ENCODE data around the gene GPR152.

GPR152 gene

DNA sequence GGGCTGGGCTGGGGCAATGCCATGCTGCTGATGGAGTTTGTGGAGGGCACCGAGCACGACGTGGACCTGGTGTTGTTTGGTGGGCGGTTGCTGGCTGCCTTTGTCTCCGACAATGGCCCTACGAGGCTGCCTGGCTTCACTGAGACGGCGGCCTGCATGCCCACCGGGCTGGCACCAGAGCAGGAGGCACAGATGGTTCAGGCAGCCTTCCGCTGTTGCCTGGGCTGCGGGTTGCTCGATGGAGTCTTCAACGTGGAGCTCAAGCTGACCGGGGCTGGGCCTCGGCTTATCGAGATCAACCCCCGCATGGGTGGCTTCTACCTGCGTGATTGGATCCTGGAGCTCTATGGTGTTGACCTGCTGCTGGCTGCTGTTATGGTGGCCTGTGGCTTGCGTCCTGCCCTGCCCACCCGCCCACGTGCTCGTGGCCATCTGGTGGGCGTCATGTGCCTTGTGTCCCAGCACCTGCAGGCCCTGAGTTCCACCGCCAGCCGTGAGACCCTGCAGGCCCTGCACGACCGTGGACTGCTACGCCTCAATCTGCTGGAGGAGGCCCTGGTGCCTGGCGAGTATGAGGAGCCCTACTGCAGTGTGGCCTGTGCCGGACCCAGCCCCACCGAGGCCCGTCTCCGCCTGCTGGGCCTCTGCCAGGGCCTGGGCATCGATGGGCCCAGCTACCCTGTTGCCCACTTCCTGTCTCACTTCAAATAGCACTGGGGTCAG lies 28.5 kb downstream of the GPR152 start:
- DNase-seq (ENCODE audit: low spot score), result no peak

DNA sequence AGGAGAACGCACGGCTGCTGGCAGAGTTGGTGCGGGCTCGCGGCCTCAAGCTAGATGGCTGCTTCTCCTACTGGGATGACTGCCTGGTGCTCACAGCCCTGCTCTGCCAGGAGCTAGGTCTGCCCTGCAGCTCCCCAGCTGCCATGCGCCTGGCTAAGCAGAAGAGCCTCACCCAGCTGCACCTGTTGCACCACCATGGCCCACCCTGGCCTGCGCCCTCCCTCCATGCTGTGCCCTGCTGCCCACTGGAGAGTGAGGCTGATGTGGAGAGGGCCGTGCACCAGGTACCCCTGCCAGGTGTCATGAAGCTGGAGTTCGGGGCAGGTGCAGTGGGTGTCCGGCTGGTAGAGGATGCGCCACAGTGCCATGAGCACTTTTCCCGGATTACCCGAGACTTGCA lies 29.1 kb downstream of the GPR152 start:
- no peak for DNase-seq (ENCODE audit: low spot score)

DNA sequence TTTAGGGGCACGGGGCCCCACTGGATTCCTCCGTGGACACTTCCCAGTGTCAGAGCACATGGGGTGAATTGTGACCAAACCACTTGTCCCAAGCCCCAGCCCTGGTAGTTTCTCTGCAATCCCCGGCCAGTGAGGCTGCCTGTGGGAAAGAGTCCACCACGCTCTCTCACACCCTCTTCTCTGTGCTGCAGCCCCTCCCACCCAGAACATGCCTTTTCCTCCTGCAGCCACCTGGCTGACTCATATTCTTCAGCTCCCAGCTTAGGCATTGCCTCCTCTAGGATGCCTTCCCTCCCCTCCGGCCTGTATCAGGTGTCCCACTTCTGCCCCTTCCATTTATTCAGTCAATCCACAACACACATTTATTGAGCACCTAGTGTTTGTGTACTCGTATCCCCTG lies 29.6 kb downstream of the GPR152 start:
- DNase-seq (ENCODE audit: low spot score), result no peak

DNA sequence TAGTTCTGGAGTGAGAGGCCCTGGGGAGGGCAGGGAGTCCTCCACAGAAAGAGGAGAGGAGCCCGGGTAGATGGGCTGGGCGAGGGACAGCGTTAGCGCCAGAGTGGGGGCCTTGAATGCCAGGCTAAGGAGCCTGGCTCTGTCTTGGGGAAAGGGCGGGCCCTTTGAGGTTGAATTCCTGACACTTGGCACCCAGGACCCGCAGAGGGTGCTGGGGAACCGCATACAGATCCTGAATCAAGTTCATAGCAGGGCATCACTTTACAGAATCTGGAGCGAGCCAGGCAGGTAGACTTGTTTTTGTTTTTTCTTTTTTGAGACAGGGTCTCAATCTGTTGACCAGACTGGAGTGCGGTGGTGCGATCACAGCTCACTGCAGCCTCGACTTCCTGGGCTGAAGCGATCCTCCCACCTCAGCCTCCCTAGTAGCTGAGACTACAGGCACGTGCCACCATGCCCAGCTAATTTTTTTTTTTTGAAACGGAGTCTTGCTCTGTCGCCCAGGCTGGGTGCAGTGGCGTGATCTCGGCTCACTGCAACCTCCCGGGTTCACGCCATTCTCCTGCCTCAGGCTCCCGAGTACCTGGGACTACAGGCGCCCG lies 31.0 kb downstream of the GPR152 start:
- no peak for DNase-seq (ENCODE audit: low spot score)

DNA sequence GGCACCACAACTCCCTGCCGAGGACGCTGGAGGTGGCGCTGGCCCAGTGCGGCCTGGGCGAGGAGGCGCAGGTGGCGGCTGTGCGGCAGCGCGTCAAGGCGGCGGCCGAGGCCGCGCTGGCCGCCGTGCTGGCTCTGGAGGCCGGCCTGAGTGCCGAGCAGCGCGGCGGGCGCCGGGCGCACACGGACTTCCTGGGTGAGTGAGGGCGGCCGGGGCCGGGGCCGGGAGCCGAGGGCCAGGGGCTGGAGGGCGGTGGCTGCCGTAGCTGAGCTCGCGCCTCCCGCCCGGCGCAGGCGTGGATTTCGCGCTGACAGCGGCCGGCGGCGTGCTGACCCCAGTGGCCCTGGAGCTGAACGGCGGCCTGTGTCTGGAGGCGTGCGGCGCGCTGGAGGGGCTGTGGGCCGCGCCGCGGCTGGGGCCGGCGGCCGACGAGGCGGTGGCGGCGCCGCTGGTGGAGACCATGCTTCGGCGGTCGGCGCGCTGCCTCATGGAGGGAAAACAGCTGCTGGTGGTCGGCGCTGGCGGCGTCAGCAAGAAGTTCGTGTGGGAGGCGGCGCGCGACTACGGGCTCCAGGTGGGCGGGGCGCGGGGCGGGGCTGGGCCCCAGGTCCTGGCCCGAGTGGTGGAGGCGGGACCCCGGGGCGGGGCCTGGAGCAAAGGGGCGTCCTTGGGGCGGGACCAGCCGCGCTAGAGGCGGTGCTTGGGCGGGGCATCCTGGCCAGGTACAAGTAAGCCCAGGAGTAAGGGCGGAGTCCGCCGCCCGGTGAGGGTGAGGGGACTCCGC lies 31.7 kb downstream of the GPR152 start:
- peak; percentile 88 for DNase-seq (ENCODE audit: low spot score)

DNA sequence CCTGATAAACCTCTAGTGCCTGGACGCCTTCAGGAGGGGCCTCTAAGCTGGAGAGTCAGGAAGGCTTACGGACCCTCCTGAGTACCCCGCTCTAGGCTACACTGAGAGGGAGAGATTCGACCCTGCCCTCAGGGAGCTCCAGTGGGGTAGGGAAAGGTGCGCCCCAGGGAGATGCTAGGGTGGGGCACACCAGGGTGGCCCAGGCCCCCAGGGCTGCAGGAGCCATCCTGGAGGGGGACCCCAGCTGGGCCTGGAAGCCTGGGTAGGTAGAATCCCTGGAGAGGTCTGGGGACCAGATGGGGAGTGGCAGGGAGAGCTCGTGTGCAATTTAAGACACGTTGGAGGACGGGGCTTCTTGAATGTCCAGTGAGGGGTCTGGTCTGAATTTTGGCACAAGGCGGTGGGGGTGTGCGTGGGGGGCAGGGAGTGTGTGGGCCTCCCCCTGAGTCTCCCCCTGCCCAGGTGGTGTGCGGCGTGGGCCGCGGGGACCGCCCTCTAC lies 32.3 kb downstream of the GPR152 start:
- no peak for DNase-seq (ENCODE audit: low spot score)

DNA sequence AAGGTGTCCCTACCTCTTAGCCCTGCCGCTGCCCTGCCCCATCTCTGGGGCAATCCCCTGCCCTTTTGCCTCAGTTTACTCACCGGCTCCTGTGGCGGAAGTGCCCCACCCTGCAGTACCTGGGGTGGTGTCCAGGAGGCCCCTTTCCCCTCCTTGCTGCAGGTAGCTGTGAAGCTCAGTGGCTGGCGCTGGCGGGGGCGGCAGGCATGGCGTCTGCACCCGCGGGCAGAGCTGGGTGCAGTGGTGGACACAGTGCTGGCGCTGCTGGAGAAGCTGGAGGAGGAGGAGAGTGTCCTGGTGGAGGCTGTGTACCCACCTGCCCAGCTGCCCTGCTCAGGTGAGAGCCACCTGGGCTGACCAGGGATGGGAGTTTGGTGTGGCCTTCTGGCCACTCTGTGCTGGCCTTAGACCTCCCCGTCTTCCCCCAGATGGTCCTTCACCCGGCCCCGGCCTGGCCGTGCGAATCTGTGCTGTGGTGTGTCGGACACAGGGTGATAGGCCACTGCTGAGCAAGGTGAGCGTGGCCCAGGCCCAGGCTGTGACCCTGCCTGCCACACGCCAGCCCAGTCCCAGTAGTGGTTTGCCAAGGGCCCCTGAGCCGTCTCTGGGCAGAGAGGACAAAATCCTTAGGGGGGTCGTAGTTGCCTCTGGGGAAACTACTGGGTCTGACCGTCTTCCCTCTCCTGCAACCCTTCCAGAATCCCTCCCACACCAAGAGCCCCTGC lies 33.0 kb downstream of the GPR152 start:
- DNase-seq (ENCODE audit: low spot score), result no peak

DNA sequence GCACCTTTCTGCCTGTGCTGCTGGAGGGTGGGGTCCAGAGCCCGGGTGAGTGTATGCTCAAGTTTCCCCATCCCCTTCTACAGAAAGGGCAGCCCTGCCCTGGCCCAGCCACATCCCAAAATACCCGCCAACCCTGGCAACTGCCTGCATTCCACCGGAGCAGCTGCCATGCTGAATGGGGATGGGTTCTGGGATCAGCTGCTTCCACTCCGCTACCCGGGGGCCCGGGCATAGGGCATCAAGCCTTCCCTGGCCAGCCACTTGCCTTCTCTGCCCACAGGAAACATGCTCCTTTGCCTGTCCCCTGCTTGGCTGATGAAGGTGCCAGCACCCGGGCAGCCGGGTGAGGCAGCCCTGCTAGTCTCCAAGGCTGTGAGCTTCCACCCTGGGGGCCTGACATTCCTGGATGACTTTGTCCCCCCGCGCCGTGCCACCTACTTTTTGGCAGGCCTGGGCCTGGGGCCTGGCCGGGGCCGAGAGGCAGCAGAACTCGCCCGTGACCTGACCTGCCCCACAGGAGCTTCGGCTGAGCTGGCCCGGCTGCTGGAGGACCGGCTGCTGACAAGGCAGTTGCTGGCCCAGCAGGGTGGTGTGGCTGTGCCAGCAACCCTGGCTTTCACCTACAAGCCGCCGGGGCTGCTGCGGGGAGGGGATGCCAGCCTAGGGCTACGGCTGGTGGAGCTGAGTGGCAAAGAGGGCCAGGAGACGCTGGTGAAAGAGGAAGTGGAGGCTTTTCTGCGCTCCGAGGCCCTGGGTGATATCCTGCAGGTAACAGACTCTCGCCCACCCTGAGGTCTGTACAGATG lies 33.9 kb downstream of the GPR152 start:
- no peak for DNase-seq (ENCODE audit: low spot score)

DNA sequence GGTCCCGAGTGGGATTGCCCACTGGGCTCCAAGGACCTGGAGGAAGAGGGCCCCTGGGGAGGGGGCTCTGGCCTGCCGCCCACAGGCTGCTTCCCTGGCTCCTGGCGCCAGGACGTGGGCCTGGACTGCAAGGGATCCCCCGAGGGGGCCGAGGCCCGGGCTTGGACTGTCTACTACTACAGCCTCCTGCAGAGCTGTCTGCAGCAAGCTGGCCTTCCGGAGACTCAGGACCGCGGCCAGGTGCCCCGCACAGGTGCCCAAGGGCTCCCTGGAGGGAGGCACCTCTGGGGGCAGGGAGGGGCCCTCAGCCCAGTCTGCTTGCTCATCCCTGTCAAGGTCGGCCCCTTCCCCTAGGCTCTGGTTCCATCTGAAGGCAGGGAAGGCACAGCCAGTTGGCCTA lies 35.1 kb downstream of the GPR152 start:
- DNase-seq (ENCODE audit: low spot score), result no peak

DNA sequence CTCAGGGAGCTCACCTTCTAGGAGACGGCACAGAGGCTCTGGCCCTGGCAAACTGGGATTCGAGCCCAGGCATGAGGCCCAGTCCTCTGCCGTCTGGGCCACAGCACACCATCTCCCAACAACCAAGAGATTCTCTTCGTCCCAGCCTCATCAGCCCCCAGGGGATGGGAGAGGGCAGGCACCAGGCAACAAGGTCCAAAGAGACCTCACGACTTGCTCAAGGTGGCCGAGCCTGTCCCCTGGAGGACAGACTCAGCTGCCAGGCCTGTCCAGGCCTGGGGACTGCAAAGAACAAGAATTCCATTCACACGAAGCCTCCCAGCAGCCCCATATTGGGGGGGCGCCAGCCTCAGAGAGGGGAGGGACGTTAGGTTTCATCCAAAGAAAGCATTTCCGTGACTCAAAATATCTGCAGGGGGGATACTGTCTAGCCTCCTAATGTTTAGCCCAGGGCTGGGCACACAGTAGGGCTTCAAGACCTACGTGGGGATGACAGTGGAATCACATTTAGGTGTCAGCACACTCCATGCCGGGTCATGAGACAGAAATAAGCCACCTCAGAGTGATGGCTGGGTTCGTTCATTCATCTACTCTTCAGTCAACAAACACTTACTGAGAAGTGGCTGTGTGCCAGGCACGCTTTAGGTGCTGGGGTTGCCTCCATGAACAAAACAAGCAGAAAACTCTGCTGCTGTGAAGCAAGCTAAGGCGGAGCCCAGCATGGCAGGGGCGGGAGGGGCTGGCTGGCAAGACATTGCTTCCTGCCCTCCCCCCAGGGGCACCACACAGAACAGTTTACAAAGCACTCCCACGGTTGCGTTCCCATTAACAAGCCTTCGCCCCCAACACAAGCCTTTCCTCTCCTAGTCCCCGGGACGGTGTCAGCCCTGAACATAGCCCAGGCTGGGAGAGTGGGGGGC lies 35.9 kb downstream of the GPR152 start:
- no peak for DNase-seq (ENCODE audit: low spot score)

DNA sequence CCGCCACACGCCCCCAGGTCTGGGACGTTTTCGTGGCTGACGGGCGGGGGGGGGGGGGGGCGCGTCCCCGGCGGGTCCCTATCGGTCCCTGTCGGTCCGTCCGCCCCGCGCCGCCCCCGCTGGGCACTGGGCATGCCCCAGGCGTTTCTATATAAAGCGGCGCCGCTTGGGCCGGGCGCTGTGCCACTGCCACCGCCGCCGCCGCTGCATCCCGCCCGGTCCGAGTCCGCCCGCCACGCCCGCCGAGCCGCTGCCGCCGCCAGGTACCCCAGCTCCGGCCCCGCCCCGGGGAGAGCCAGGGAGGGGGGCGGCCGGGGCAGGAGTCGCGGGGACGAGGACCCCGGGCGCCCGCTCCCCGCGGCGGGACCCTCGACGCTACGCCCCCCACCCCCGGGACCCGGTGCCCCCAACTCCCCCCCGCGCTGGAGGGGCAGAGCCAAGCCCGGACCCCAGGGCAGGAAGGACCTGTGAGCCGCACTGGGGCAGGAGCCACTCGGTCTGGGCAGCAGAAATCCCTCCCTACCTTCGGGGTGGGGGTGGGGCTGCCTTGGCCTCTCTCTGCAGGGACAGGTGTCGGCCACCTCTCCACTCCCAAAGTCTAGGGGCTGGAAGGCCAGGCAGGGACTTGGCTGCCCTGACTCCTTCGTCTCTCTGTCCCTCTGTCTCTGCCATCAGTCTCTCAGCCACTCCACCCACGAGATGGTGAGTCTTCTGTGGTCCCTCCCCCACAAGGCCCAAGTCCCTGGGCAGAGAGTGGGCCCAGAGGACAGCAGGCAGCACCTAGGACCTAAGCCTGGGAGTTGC lies 36.8 kb downstream of the GPR152 start, which contains the start of gene CARNS1:
TSS of gene CARNS1 (plus strand) at position 178 of the 804 bp plus-strand sequence. CDS start at position 700, 522 bp downstream.
- DNase-seq (ENCODE audit: low spot score), result peak; percentile 83

DNA sequence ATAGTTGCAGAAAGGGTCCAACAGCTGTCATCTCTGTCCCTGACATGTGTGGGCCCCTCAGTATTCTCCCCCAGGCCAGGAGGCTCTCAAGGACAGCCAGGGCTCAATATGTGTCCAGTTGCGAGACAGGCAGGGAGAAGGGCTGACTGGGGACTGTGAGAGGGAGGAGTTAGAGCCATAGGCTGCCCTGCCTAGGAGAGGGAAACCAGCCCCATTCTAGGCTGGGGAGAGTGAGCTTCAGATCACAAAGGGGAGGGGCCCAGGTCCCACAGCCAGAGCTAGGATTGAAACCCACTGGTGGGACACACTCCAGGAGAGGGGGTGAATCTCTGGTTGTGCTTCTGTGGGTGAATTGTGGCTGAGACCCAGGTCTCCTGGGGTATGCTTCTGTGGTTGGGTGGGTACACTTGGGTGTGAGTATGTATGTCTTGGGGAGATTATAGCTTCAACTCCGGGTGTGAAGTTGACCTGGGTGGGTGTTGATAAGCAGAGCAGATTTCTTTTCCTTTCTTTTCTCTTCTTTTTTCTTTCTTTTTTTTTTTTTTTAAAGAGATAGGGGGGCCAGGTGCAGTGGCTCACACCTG lies 39.2 kb downstream of the GPR152 start:
- DNase-seq (ENCODE audit: low spot score), result no peak

DNA sequence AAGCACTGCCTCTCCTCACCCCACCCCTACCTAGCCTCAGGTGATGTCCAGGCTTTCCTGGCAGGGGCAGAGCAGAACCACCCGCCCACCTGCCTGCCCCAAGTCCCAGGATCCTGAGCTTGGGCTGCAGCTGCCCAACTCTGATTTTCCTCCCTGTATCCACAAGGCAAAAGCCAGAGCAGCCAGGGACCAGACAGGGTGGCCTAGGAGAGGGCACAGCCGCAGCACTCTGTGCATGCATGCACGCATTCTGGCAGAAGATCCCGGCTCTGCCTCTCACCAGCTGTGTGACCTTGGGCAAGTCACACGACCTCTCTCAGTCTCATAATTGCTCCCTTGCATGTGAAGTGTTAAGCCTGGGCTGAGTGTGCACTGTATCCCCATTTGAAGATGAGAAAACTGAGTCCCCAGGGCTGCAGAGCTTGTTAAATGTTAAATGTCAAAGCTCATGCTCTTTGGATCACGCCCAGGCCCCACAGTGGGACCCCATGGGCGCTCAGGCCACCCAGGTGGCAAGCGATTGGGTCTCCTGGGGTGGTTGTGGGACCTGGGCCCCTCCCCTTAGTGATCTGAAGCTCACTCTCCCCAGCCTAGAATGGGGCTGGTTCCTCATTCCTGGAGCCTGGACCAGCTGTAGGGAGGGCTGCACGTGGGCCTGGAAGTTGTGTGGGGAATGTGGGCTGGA lies 39.9 kb downstream of the GPR152 start:
- no peak for DNase-seq (ENCODE audit: low spot score)

DNA sequence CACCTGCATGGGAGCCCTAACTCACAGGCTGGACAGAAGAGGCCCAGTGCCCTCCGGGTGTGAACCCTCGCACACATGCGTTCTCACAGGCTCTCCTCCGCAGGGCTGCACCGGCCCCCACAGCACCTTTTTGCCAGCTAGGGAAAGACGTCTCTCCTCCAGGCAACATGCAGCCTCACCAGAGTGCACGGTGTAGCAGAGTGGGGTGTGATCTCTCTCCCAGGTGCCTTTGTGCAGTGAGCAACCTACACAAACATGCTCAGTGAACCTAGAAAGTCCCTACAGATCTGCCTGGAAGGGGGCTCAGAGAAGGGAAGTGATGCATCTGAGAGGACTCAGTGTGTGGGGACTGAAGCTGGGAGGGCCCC lies 40.8 kb downstream of the GPR152 start:
- DNase-seq (ENCODE audit: low spot score), result peak; percentile 78

DNA sequence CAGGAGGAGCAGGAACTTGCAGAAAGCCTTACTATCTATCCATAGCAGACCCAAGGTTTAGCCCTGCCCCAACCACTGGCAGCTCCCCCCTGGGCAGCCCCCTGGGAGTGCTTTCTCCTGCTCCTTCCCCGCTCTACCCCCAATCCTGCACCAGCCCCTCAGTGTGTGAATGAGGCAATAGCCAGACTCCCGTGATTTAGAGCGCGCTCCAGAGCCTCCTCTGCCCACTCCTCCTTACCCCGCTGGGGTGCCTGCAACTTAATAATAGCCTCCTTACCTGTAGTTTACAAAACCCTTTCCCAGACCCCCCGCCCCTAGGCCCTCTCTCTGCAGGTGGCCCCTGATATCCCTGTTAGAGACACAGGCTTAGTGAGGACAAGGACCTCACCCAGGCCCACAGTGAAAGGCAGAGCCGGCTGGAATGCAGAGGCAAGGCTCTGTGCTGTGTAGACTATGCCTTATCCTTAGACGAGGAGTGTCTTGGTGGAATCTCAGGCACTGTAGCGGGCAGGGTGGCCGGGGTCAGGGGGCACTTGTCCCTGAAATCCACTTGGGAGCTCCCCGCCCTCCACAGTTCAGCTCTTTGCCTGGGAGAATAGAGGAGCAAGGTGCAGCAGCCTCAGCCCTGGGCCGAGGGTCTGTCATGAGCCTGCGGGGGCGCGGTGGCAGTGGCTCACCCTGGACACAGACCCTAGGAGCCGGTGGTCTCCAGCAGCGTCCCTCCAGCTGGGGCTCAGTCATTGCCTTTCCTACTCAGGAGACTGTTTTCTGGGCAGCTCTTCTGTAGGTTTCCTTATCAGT lies 41.3 kb downstream of the GPR152 start:
- no peak for DNase-seq (ENCODE audit: low spot score)

DNA sequence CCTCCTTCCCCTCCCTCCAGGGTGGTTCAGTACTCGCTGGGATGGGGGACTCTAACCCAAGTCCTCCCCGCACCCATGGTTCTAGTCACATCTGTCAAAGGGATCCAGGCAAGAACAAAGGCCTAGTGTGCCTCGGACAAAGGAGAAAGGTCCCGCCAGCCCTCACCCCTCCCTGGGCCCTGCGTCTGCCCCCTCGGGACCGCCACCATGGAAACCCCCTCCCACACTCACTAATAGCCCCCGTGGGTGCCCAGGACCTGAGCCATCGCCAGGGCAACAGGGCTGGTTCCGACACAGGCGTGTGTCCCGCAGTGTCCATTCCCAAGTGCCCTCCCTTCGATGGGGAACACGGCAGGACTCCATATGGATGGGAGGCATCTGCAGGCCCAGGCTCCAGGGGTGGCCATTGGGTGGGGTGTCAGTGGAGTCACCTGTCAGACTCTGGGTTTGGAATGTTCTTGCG lies 42.1 kb downstream of the GPR152 start:
- peak; percentile 93 for DNase-seq (ENCODE audit: low spot score)

DNA sequence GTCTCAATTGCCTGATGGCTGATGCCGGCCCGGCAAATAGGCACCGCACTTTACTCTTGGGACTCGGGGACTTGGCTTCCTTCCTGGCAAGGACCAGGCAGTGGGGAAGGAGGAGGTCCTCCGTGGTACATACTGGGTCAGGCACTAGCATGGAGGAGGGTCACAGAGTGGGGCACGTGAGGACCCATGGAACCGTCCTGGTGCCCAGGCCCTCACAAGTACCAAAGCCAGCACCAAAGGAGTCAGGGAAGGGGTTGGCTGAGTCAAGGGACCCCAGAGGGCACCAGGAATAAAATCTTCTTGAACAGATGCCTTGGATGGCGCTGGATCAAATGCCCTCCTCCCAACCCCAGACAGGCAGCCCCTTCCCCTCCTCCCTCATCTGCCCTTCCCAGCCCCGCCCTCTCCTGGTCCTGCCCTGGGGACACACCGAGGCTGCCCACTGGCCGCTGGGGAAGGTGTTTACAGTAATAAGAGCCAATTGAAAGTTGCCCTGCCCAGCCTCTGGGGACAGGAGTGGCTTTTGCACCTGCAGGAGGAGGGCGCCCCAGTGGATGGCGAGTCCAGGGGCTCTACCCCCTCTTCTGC lies 42.7 kb downstream of the GPR152 start:
- no peak for DNase-seq (ENCODE audit: low spot score)
